GM19324 (cell line): Measurements from ENCODE around the gene GRAMD1A.
"Not testable (repeated sequence)": the region's sequence is repeated elsewhere in the genome, so short reads cannot be mapped to it uniquely, and the experiment has no call there.

Experiments
- ATAC-seq: cut with Tn5 transposase; IDR thresholded peaks from one replicate; pipeline ENCODE4 v1.9.1; 2021; ENCODE audit warnings: mild to moderate bottlenecking, moderate library complexity; ENCODE audit not compliant: unreplicated experiment, low FRiP score

Gene GRAMD1A

GRCh38 chr19:35015270-35015953 is 15.3 kb downstream of the GRAMD1A start:
- no peak for ATAC-seq

DNA sequence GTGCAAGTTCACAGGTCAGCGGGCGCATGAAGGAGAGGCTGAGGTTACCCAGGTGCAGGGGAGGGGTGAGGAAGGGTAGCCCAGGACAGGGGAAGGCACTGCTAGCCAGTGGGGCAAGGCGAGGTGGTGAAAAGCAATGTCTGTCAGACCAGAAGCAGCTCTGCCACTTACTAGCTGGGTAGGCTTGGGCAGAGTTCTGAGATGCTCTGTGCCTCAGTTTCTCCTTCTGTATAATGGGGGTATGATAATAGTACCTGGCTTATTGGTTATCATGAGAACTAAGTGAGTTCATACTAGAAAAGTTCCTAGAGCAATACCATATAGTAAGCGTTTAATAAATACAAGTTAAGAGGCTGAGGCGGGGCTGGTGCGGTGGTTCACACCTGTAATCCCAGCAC is 15.8 kb downstream of the GRAMD1A start:
- no peak for ATAC-seq

DNA sequence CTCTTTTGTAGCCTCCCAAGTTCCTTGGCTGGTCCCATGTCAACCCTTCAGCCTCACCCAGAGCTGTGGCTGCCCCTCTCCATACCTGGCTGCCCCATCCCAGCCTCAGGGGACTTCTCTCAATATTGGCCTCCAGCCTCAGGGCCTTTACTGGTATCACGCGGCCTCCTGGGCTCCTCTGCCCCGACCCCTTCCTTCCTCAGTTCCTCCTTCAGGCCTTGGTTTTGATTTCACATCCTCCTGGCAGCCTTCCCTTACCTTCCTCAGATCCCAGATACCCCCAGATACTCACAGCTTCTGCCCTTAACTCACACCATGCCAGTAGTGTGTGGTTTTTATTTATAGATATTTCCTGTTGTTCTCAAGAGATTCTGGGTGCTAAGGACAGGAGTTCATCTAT is 17.4 kb downstream of the GRAMD1A start:
- ATAC-seq, result no peak

- no peak for ATAC-seq
These were observed 18.3 kb downstream of the GRAMD1A start for GRCh38 chr19:35018379-35018778.

DNA sequence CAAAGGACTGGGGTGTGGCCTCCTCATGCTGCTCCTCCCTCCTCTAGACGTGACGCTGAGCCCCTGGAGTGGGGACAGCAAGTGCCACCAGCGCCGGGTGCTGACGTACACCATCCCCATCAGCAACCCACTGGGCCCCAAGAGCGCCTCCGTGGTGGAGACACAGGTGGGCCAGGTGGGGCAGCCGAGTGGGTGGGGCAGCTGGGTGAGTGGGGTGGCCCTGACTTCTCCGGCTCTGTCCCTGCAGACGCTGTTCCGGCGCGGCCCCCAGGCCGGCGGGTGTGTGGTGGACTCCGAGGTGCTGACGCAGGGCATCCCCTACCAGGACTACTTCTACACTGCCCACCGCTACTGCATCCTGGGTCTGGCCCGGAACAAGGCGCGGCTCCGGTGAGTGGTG is 19.0 kb downstream of the GRAMD1A start:
- ATAC-seq, result no peak

DNA sequence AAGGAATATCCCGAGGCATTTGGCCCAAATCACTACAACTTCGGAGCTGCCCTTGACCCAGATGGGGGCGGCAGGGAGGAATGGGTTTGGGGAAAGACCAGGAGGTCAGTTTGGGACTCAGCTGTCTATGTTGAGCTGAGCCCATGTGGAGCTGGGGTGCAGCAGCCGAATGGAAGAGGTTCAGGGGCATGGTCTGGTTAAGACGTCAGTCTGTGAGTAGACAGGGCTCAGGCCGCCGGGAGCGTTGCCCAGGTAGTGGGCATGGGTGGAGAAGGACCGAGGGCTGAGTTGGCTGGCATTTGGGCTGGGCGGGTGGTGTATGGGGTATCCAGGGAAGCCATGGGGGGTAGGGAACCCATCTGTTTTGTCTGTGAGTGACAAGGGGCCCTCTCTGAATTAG is 20.9 kb downstream of the GRAMD1A start:
- ATAC-seq, result no peak

- ATAC-seq, result no peak
These were observed 21.5 kb downstream of the GRAMD1A start for GRCh38 chr19:35021596-35021995.

DNA sequence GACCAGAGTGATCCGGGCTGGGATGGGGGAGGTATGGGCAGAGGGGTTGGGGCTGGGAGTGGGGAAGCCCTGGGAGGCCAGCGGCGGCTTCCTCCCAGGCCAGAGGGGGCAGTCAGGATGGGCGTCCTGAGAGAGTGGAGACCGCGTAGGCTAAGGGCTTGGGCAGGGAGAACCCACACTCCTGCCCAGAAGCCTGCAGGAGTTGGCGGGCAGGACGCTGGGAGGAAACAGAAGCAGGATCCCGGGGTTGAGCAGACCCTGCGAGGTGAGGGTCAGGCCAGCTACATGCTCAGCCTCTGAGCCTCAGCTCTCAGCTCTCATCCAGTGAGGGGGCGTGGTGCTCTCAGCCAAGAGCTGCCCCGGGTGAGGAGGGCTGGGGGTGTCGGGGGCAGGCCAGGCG is 22.3 kb downstream of the GRAMD1A start:
- no peak for ATAC-seq

- ATAC-seq, result no peak
These were observed 23.3 kb downstream of the GRAMD1A start for GRCh38 chr19:35023428-35023827.

GRCh38 chr19:35024095-35024494 is 24.0 kb downstream of the GRAMD1A start:
- no peak for ATAC-seq

DNA sequence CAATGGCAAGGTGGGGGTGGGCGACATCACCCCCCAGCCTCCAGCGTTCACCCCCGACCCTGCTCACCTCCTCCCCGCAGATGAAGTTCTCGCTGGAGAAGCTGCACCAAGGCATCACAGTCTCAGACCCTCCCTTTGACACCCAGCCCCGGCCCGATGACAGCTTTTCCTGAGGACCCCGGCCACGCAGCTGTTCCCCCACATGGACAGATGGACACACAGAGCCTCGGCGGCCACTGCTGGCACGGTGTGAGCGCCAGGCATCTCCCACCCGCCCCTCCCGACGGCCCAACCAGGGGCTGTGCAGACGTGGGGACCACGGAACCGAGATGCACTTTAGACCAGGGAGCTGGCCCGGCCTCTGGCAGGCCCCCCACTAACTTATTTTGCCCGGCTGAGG is 25.8 kb downstream of the GRAMD1A start:
- ATAC-seq, result no peak

- no peak for ATAC-seq
These were observed 26.3 kb downstream of the GRAMD1A start for GRCh38 chr19:35026418-35026817.

GRCh38 chr19:35027009-35027408 is 26.9 kb downstream of the GRAMD1A start:
- no peak for ATAC-seq

GRCh38 chr19:35027851-35028599 is 27.9 kb downstream of the GRAMD1A start:
- ATAC-seq, result no peak

GRCh38 chr19:35028600-35028885 is 28.4 kb downstream of the GRAMD1A start:
- ATAC-seq, result not testable (repeated sequence)

GRCh38 chr19:35029275-35029736 is 29.2 kb downstream of the GRAMD1A start:
- not testable (repeated sequence) for ATAC-seq

DNA sequence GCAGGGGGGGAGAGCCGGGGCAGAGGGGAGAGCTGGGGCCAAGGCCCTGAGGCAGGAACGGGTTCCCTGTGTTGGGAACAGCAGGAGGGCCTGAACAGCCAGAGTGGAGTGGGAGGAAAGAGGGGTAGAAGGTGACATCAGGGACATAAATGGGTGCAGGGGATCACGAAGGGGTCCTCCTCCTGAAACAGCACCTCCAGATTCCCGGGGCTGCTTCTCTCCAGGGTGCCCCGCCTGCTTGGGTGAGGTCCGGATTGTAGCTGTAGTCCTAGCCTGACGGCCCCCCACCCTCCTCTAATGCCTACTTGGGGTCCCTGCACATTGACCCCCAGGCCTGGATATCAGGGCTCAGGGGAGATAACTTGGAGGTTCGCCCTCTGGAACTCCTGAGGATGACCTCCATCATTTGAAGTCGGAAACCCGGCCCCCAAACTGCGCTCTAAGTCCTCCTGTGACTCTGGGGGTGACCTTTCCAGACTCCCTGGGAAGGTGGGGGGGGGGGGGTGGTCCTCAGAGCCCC is 29.7 kb downstream of the GRAMD1A start:
- no peak for ATAC-seq

DNA sequence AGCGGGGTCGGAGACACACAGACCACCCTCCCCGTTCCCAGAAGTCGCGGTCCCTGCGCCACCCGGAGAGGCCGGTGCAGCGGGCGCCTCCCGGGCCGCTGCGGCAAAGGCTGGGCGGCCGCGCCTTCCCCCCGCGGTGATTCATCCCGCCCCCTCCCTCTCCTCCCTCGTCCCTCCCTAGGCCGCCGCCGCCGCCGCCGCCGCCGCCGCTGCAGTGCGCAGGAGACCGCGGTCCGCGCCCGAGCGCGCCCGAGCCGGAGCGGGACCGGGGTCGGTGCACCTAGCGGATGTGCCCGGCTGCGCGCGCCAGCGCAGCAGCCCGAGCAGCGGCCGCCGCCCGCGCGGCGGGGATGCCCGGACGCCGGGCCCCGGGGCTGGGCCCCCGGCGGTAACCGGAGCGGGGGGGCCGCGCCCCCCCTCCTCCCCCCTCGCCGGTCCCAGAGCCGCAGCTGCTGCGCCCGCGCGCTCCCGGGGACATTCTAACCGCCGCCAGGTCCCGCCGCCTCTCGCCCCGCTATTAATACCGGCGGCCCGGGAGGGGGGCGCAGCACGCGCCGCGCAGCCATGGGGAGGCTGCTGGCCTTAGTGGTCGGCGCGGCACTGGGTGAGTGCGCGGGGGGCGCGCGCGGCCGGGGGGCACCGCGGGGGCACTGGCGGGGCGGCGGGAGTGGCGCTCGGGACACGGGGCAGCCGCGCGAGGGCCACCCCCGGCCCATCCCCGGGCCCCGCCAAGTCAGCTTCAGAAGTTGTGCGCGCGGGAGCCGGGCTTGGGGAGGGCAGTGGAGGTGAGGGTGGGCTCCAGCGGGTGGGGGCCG is 30.3 kb downstream of the GRAMD1A start, which contains the start of gene SCN1B:
SCN1B (plus strand) TSS at position 214 of the 815 bp plus-strand sequence; CDS start at position 565, 351 bp downstream.
- no peak for ATAC-seq

GRCh38 chr19:35031072-35031881 is 31.2 kb downstream of the GRAMD1A start:
- ATAC-seq, result no peak

DNA sequence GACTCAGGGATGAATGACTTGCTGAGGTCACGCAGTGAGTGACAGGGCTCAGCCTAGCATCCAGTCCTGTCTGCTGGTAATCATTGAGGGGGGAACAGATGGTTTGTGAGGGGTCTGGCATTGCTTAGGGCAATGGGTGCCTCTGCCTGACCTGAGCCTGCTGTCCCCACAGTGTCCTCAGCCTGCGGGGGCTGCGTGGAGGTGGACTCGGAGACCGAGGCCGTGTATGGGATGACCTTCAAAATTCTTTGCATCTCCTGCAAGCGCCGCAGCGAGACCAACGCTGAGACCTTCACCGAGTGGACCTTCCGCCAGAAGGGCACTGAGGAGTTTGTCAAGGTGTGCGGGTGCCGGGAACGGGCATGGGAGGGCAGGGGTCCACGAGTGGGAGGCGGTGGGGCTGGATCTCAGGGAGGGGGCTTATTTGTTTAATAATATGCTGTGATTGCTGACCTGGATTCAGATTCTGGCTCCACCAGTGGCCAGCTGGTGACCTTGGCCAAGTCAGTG is 32.3 kb downstream of the GRAMD1A start:
- ATAC-seq, result no peak
